ENCODE results near the gene ITGB1BP1.

DNA sequence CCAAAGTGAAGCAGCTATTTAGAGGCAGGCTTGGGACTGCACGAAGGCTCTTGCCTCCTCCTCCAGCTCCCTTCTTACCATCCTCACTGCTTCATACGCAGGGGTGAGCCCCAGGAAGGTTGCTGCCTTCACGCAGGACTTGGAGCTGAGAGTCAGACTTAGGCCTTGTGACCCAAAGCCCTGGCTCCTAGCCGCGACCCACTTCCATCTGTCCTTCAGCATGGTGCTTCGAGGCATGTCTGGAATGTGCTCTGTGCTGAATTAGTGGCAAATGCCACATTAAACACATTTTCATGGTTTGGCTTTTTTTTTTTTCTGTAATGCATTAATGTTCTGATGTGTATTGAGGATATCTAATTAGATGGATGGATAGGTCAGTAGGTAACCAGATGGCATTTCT, 37.5 kb downstream of the ITGB1BP1 start:
- TF ChIP-seq, protein P1, sequence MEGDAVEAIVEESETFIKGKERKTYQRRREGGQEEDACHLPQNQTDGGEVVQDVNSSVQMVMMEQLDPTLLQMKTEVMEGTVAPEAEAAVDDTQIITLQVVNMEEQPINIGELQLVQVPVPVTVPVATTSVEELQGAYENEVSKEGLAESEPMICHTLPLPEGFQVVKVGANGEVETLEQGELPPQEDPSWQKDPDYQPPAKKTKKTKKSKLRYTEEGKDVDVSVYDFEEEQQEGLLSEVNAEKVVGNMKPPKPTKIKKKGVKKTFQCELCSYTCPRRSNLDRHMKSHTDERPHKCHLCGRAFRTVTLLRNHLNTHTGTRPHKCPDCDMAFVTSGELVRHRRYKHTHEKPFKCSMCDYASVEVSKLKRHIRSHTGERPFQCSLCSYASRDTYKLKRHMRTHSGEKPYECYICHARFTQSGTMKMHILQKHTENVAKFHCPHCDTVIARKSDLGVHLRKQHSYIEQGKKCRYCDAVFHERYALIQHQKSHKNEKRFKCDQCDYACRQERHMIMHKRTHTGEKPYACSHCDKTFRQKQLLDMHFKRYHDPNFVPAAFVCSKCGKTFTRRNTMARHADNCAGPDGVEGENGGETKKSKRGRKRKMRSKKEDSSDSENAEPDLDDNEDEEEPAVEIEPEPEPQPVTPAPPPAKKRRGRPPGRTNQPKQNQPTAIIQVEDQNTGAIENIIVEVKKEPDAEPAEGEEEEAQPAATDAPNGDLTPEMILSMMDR (conservative IDR thresholded peaks at IDR 0.05): no peak
- no peak for TF ChIP-seq EZH2 (IDR thresholded peaks at IDR 0.05; ENCODE audit: low read depth)

Data from PC-9 (cell line).